NCI-H2107 treated with DMSO at 0.1 percent for 48 hours (cell line): Measurements from ENCODE around the gene EIF2B1.
A peak's percentile ranks its signal among the peaks of the same experiment; 100 is the strongest.
"Not testable (repeated sequence)": the region's sequence is repeated elsewhere in the genome, so short reads cannot be mapped to it uniquely, and the experiment has no call there.

Experiments used
- DNase-seq: peaks from one replicate; lab custom pipeline; 2025; ENCODE audit not compliant: unreplicated experiment; lab: John Stamatoyannopoulos, UW

Gene EIF2B1

GRCh38 chr12:123621101-123621500 is 12.4 kb downstream of the EIF2B1 start:
- DNase-seq, result no peak

GRCh38 chr12:123617580-123617979 is 15.9 kb downstream of the EIF2B1 start:
- no peak for DNase-seq

- DNase-seq, result no peak
These were observed 16.3 kb downstream of the EIF2B1 start for GRCh38 chr12:123617144-123617543.

GRCh38 chr12:123614531-123614930 is 19.0 kb downstream of the EIF2B1 start:
- DNase-seq, result no peak

- DNase-seq, result no peak
These were observed 19.4 kb downstream of the EIF2B1 start for GRCh38 chr12:123614110-123614509.

- no peak for DNase-seq
These were observed 25.3 kb downstream of the EIF2B1 start for GRCh38 chr12:123608182-123608581.

GRCh38 chr12:123607756-123608155 is 25.7 kb downstream of the EIF2B1 start:
- no peak for DNase-seq

- not testable (repeated sequence) for DNase-seq
These were observed 30.0 kb downstream of the EIF2B1 start for GRCh38 chr12:123603495-123603894.

GRCh38 chr12:123602651-123603195 is 30.8 kb downstream of the EIF2B1 start:
- no peak for DNase-seq

- peak; percentile 40 for DNase-seq
These were observed 31.6 kb downstream of the EIF2B1 start, which contains the start of gene DDX55 for GRCh38 chr12:123601602-123602489. Gene DDX55 (plus strand): TSS chr12:123602099. CDS start chr12:123602149, 50 bp downstream.

- DNase-seq, result no peak
These were observed 33.8 kb downstream of the EIF2B1 start for GRCh38 chr12:123599721-123600120.

- DNase-seq, result no peak
These were observed 34.2 kb downstream of the EIF2B1 start for GRCh38 chr12:123599310-123599709.

GRCh38 chr12:123598522-123598921 is 35.0 kb downstream of the EIF2B1 start:
- no peak for DNase-seq

GRCh38 chr12:123597100-123597499 is 36.4 kb downstream of the EIF2B1 start:
- DNase-seq, result no peak

- DNase-seq, result no peak
These were observed 37.8 kb downstream of the EIF2B1 start for GRCh38 chr12:123595729-123596128.

- no peak for DNase-seq
These were observed 41.6 kb downstream of the EIF2B1 start for GRCh38 chr12:123591702-123592481.

GRCh38 chr12:123580772-123581171 is 52.7 kb downstream of the EIF2B1 start:
- DNase-seq, result no peak

- DNase-seq, result not testable (repeated sequence)
These were observed 54.7 kb downstream of the EIF2B1 start for GRCh38 chr12:123578829-123579228.

- DNase-seq, result no peak
These were observed 55.2 kb downstream of the EIF2B1 start for GRCh38 chr12:123578243-123578642.

GRCh38 chr12:123576611-123577010 is 56.9 kb downstream of the EIF2B1 start:
- DNase-seq, result no peak

- DNase-seq, result no peak
These were observed 59.6 kb downstream of the EIF2B1 start for GRCh38 chr12:123573870-123574269.

- no peak for DNase-seq
These were observed 61.1 kb downstream of the EIF2B1 start for GRCh38 chr12:123572391-123572790.
